CD14-positive monocyte (primary cell): ENCODE data around the gene PYGM. TPM values are rescaled to one million over a fixed set of nuclear protein-coding genes. Genes with fewer than 3 reads are reported as not detected.

ENCODE experiments used
- DNase-seq, 3 donors: peaks; one replicate each; pipeline ENCODE4 v3.0.0-alpha.2; 2011 to 2022
- H2AFZ ChIP-seq: 2 replicates; pipeline ENCODE4 v1.6.0; 2012; ENCODE audit warnings: mild to moderate bottlenecking, low read depth, low read length, inconsistent platforms; ENCODE audit not compliant: insufficient read depth, poor library complexity, severe bottlenecking
- H3K27ac ChIP-seq, 2 donors: 1 replicate in 1 of 2; 2 replicates in 1 of 2; pipeline ENCODE4 v1.5.1; 2012 to 2013; ENCODE audit warnings: low read length in 2 of 2, control low read depth in 1 of 2, inconsistent platforms in 1 of 2, low read depth in 1 of 2, mild to moderate bottlenecking in 1 of 2
- H3K27me3 ChIP-seq, 2 donors: one replicate each; pipeline versions ENCODE4 v1.6.0 to v1.6.1; 2011 to 2013; ENCODE audit warnings: low read length in 2 of 2; ENCODE audit not compliant: control insufficient read depth in 2 of 2, insufficient read depth in 2 of 2
- H3K36me3 ChIP-seq, 2 donors: replicated peaks in 1 of 2; 1 replicate in 1 of 2; 2 replicates in 1 of 2; pipeline versions ENCODE4 v1.5.1 to v1.6.1; 2012 to 2013; ENCODE audit warnings: low read length in 2 of 2, control low read depth in 1 of 2, inconsistent platforms in 1 of 2, mild to moderate bottlenecking in 1 of 2; ENCODE audit not compliant: insufficient read depth in 2 of 2, control insufficient read depth in 1 of 2
- H3K4me1 ChIP-seq, 2 donors: 1 replicate in 1 of 2; 2 replicates in 1 of 2; pipeline versions ENCODE4 v1.5.1 to v1.6.1; 2012 to 2013; ENCODE audit warnings: low read length in 2 of 2, control low read depth in 1 of 2, inconsistent platforms in 1 of 2, mild to moderate bottlenecking in 1 of 2, moderate library complexity in 1 of 2; ENCODE audit not compliant: insufficient read depth in 2 of 2, control insufficient read depth in 1 of 2
- H3K4me2 ChIP-seq: replicated peaks from 2 replicates; pipeline ENCODE3; 2012; ENCODE audit warnings: low read length, moderate library complexity, mild to moderate bottlenecking; ENCODE audit not compliant: poor library complexity, severe bottlenecking; ENCODE audit errors: extremely low read depth
- H3K4me3 ChIP-seq, 3 experiments: fragments of 200-600 bp in 1 of 3; sonication (generic) in 1 of 3; replicated peaks in 1 of 3; 1 replicate in 2 of 3; 2 replicates in 1 of 3; pipeline ENCODE4 v1.5.1; 2011 to 2013; ENCODE audit warnings: low read length in 3 of 3, mild to moderate bottlenecking in 3 of 3, control low read depth in 2 of 3, low read depth in 2 of 3, inconsistent platforms in 1 of 3, moderate library complexity in 1 of 3
- H3K79me2 ChIP-seq: 2 replicates; pipeline ENCODE4 v1.6.0; 2012; ENCODE audit warnings: mild to moderate bottlenecking, control low read depth, inconsistent platforms, low read length, moderate library complexity; ENCODE audit not compliant: insufficient read depth
- H3K9ac ChIP-seq: 2 replicates; pipeline ENCODE4 v1.6.0; 2017; ENCODE audit warnings: low read length, mild to moderate bottlenecking; ENCODE audit not compliant: insufficient read depth, poor library complexity, severe bottlenecking
- H3K9me3 ChIP-seq, 2 donors: replicated peaks in 1 of 2; 1 replicate in 1 of 2; 2 replicates in 1 of 2; pipeline versions ENCODE4 v1.5.1 to v1.6.1; 2012 to 2013; ENCODE audit warnings: low read length in 2 of 2, control low read depth in 1 of 2; ENCODE audit not compliant: control insufficient read depth in 1 of 2, insufficient read depth in 1 of 2
- H4K20me1 ChIP-seq: 2 replicates; pipeline ENCODE4 v1.6.0; 2012; ENCODE audit warnings: mild to moderate bottlenecking, low read length, control low read depth, moderate library complexity; ENCODE audit not compliant: insufficient read depth
- H3K27ac Mint-ChIP-seq, 7 donors: one replicate each; pipeline ENCODE4 v1.8.0; 2020; ENCODE audit warnings: mild to moderate bottlenecking in 7 of 7, mixed read lengths in 7 of 7, moderate library complexity in 6 of 7, inconsistent platforms in 2 of 7
- H3K27me3 Mint-ChIP-seq, 3 donors: one replicate each; pipeline ENCODE4 v1.8.0; 2021 to 2022; ENCODE audit warnings: low read depth in 3 of 3, mild to moderate bottlenecking in 3 of 3, mixed read lengths in 3 of 3, moderate library complexity in 3 of 3, inconsistent platforms in 1 of 3
- H3K36me3 Mint-ChIP-seq, 2 donors: one replicate each; pipeline ENCODE4 v1.8.0; 2020; ENCODE audit warnings: mixed read lengths in 2 of 2, inconsistent platforms in 1 of 2, mild to moderate bottlenecking in 1 of 2
- H3K4me1 Mint-ChIP-seq: one replicate; pipeline ENCODE4 v1.8.0; 2020; ENCODE audit warnings: mild to moderate bottlenecking, mixed read lengths
- H3K4me3 Mint-ChIP-seq, 2 donors: one replicate each; pipeline ENCODE4 v1.8.0; 2020; ENCODE audit warnings: mild to moderate bottlenecking in 2 of 2, mixed read lengths in 2 of 2, moderate library complexity in 1 of 2
- H3K9me3 Mint-ChIP-seq, 7 donors: one replicate each; pipeline ENCODE4 v1.8.0; 2020 to 2022; ENCODE audit warnings: mixed read lengths in 7 of 7, mild to moderate bottlenecking in 6 of 7, moderate library complexity in 6 of 7, inconsistent platforms in 2 of 7
- CTCF ChIP-seq: fragments of 200-600 bp; IDR thresholded peaks from one replicate; pipeline ENCODE4 v1.8.0; 2022; ENCODE audit warnings: antibody characterized with exemption, mild to moderate bottlenecking
- WGBS: methylation state at CpG from one replicate; pipeline ENCODE4 v1.1.5; 2013; ENCODE audit warnings: missing lambda C conversion rate; ENCODE audit not compliant: insufficient coverage; 5-methylcytosine and 5-hydroxymethylcytosine counted together
- intact Hi-C, 2 donors: fragments of 100-400 bp; cut with micrococcal nuclease; formaldehyde crosslinking; loops; one replicate each; pipeline versions ENCODE4 v1.15.0 to v1.15.1; 2023
- polyA plus RNA-seq, 3 donors: library from polyadenylated mRNA; depleted of rRNA in 1 of 3; unstranded in 2 of 3; stranded (reverse) in 1 of 3; fragments of 300-500 nt in 2 of 3; fragments of >200 nt in 1 of 3; fragmentation: Illumina TruSeq in 2 of 3; gene quantifications; 1 replicate in 2 of 3; 2 replicates in 1 of 3; pipeline ENCODE4 v1.2.3, GENCODE V29; 2012 to 2021

The PYGM gene
- polyA plus RNA-seq, 3 donors, result 0.05 to 1.8 TPM; not detected in 1

GRCh38 chr11:64713016-64713707 is 46.6 kb downstream of the PYGM start:
- DNase-seq, result peak in 1 of 3 donors; percentile 6
- H4K20me1 ChIP-seq, result no peaks in the 10 kb centered on the region
- H2AFZ ChIP-seq, result no peak overlapping the region
- Mint-ChIP-seq H3K4me1 (peaks cover 22% of the 10 kb centered on the region), H3K36me3 (peaks cover 6 to 14% of the 10 kb centered on the region in 2 donors), H3K9me3 (peaks cover 0 to 17% (median 11%) of the 10 kb centered on the region in 7 donors), H3K27ac (no peak overlapping the region), H3K4me3 (no peak overlapping the region), H3K27me3 (peaks cover 70 to 88% (median 71%) of the 10 kb centered on the region in 3 donors)
- H3K9me3 ChIP-seq, result peaks cover 0 to 19% of the 10 kb centered on the region in 2 donors
- H3K4me1 ChIP-seq, result peaks cover 8 to 19% of the 10 kb centered on the region in 2 donors
- H3K4me3 ChIP-seq, result peak overlapping the region in 1 of 3 experiments; percentile 50
- TF ChIP-seq CTCF, result no peak
- peak overlapping the region; percentile 44 for H3K4me2 ChIP-seq
- WGBS, result 2% methylated on average over 108 of the region's 111 CpGs
- no peak overlapping the region for H3K9ac ChIP-seq
- H3K79me2 ChIP-seq, result no peaks in the 10 kb centered on the region
- peaks cover 38 to 73% of the 10 kb centered on the region in 2 donors for H3K27me3 ChIP-seq
- H3K36me3 ChIP-seq, result no peaks in the 10 kb centered on the region
- H3K27ac ChIP-seq, result no peak overlapping the region
- intact Hi-C loops, result no loop called here

DNA sequence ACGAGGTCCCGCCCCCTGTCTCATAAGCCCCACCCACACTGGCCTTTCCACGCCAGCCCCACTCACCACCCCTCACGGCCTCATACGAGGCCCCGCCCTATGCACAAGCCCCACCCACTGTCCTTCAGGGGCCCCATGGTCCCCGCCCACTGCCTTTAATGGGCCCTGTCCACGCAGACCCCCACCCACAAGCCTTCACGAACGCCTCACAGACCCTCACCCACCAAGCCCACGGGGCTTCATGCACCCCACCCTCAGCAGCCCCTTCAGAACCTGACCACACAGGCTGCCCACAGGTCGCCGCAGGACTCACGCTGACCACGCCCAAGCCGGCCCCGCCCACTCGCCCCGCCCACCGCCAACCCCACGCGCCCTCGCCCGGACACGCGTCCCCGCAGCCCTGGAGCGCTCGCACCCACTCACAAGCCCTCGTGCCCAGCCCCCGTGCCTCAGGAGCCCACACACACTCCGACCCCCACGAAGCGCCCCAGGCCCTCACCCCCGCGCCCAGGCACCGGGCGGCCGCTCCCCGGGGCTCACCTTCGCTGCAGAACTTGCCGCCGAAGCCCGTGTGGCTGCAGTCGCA is 47.3 kb downstream of the PYGM start:
- Histone ChIP-seq H4K20me1 (no peaks in the 10 kb centered on the region), H3K9me3 (peaks cover 0 to 19% of the 10 kb centered on the region in 2 donors), H2AFZ (no peak overlapping the region), H3K27me3 (peaks cover 38 to 70% of the 10 kb centered on the region in 2 donors), H3K36me3 (no peaks in the 10 kb centered on the region), H3K27ac (no peak overlapping the region), H3K4me1 (peaks cover 8 to 19% of the 10 kb centered on the region in 2 donors), H3K79me2 (no peaks in the 10 kb centered on the region), H3K4me3 (peak overlapping the region in 1 of 3 experiments; percentile 50), H3K9ac (no peak overlapping the region), H3K4me2 (peak overlapping the region; percentile 44)
- H3K27me3 Mint-ChIP-seq, result peaks cover 69 to 82% (median 69%) of the 10 kb centered on the region in 3 donors
- H3K4me1 Mint-ChIP-seq, result peaks cover 22% of the 10 kb centered on the region
- H3K9me3 Mint-ChIP-seq, result peaks cover 0 to 17% (median 11%) of the 10 kb centered on the region in 7 donors
- no peak for DNase-seq
- H3K4me3 Mint-ChIP-seq, result peak overlapping the region; percentile 31 to 54
- intact Hi-C loops, result no loop called here
- TF ChIP-seq CTCF, result no peak
- peaks cover 6 to 14% of the 10 kb centered on the region in 2 donors for H3K36me3 Mint-ChIP-seq
- peak overlapping the region in 1 of 7 donors; percentile 50 for H3K27ac Mint-ChIP-seq
- 7% methylated on average over 45 of the region's 45 CpGs for WGBS
